HG03439 (cell line): ENCODE results near the gene C2orf69.

Experiments used
- ATAC-seq: cut with Tn5 transposase; IDR thresholded peaks from one replicate; pipeline ENCODE4 v1.9.1; 2021; ENCODE audit warnings: mild to moderate bottlenecking, moderate library complexity; ENCODE audit not compliant: unreplicated experiment

Gene C2orf69

GRCh38 chr2:199966976-199967375 lies 55.9 kb downstream of the C2orf69 start:
- ATAC-seq, result no peak

- ATAC-seq, result no peak
Measured at GRCh38 chr2:199968126-199968525, 57.0 kb downstream of the C2orf69 start.

GRCh38 chr2:199972088-199972626 lies 61.1 kb downstream of the C2orf69 start:
- ATAC-seq, result no peak

- no peak for ATAC-seq
Measured at GRCh38 chr2:199973703-199974102, 62.6 kb downstream of the C2orf69 start.

GRCh38 chr2:199975273-199975895 lies 64.3 kb downstream of the C2orf69 start:
- no peak for ATAC-seq
